Measurements from ENCODE around the gene CYP17A1.
"Not testable (repeated sequence)": the region's sequence is repeated elsewhere in the genome, so short reads cannot be mapped to it uniquely, and the experiment has no call there.

CYP17A1 gene

GRCh38 chr10:102837230-102837721 lies at the start of gene CYP17A1:
Gene CYP17A1 (minus strand): TSS chr10:102837413. CDS start chr10:102837361, 52 bp downstream.
- DNase-seq, result no peak

GRCh38 chr10:102880256-102880655 lies 43.0 kb upstream of the CYP17A1 start:
- no peak for DNase-seq

GRCh38 chr10:102878629-102879028 lies 41.4 kb upstream of the CYP17A1 start:
- no peak for DNase-seq

- DNase-seq, result no peak
Measured at GRCh38 chr10:102876747-102877153, 39.5 kb upstream of the CYP17A1 start.

GRCh38 chr10:102872163-102872562 lies 35.0 kb upstream of the CYP17A1 start:
- no peak for DNase-seq

GRCh38 chr10:102870221-102870620 lies 33.0 kb upstream of the CYP17A1 start:
- no peak for DNase-seq

GRCh38 chr10:102869258-102870198 lies 32.3 kb upstream of the CYP17A1 start, which contains the start of gene AS3MT:
Gene AS3MT (plus strand): TSS chr10:102869470. CDS start chr10:102869593, 123 bp downstream.
- peak; percentile 87 for DNase-seq

GRCh38 chr10:102868911-102869257 lies 31.7 kb upstream of the CYP17A1 start:
- no peak for DNase-seq

- no peak for DNase-seq
Measured at GRCh38 chr10:102865620-102866019, 28.4 kb upstream of the CYP17A1 start.

- no peak for DNase-seq
Measured at GRCh38 chr10:102863660-102864059, 26.4 kb upstream of the CYP17A1 start.

- DNase-seq, result no peak
Measured at GRCh38 chr10:102859911-102860310, 22.7 kb upstream of the CYP17A1 start.

GRCh38 chr10:102856758-102857424 lies 19.7 kb upstream of the CYP17A1 start:
- DNase-seq, result no peak

- peak; percentile 45 for DNase-seq
Measured at GRCh38 chr10:102855731-102856436, 18.7 kb upstream of the CYP17A1 start.

GRCh38 chr10:102853237-102853636 lies 16.0 kb upstream of the CYP17A1 start:
- not testable (repeated sequence) for DNase-seq

GRCh38 chr10:102850025-102850518 lies 12.9 kb upstream of the CYP17A1 start:
- DNase-seq, result no peak

- DNase-seq, result no peak
Measured at GRCh38 chr10:102845352-102845902, 8.2 kb upstream of the CYP17A1 start.

GRCh38 chr10:102844190-102844776 lies 7.1 kb upstream of the CYP17A1 start:
- not testable (repeated sequence) for DNase-seq

GRCh38 chr10:102843139-102843538 lies 5.9 kb upstream of the CYP17A1 start:
- not testable (repeated sequence) for DNase-seq

- DNase-seq, result no peak
Measured at GRCh38 chr10:102841827-102842345, 4.7 kb upstream of the CYP17A1 start.

GRCh38 chr10:102838276-102838927 lies 1.2 kb upstream of the CYP17A1 start:
- DNase-seq, result not testable (repeated sequence)

- peak; percentile 94 for DNase-seq
Measured at GRCh38 chr10:102835007-102835482, 2.2 kb downstream of the CYP17A1 start.
